Measurements from ENCODE around the gene LSAMP. TPM values are rescaled to one million over a fixed set of nuclear protein-coding genes. Genes with fewer than 3 reads are reported as not detected.

Gene LSAMP
- total RNA-seq, 1 experiment from 2014 or later: 3.1 TPM

GRCh38 chr3:115930168-115930567 is 515.1 kb downstream of the LSAMP start:
- Histone ChIP-seq H3K27me3 (ENCODE audit: control insufficient read depth, insufficient read depth, low read length) (no peaks in the 10 kb centered on the region), H3K4me3 (ENCODE audit: low read depth in 2 of 2, low read length in 2 of 2) (no peak overlapping the region), H3K9me3 (ENCODE audit: control insufficient read depth, insufficient read depth, low read depth, low read length) (no peaks in the 10 kb centered on the region), H3K27ac (ENCODE audit: low read length) (no peak overlapping the region), H3K36me3 (ENCODE audit: control insufficient read depth, insufficient read depth, low read length) (no peaks in the 10 kb centered on the region), H3K4me1 (ENCODE audit: control insufficient read depth, insufficient read depth, low read length) (no peaks in the 10 kb centered on the region)
- in situ Hi-C loops (cut with HindIII; ENCODE audit: low pct_unique_long_range_greater_than_20kb, low sequenced_read_pairs): no loop called here
- DNase-seq (ENCODE audit: low read depth, low spot score) (no peak), ATAC-seq (no peak)
- ChIA-PET POLR2A (no interaction called here), CTCF (no interaction called here)
- no peak for TF ChIP-seq CTCF (IDR thresholded peaks at IDR 0.05)
- intact Hi-C loops (cut with micrococcal nuclease; ENCODE audit: unreplicated experiment): no loop called here
- BruUV-seq (replicated peaks): no TSS peak

DNA sequence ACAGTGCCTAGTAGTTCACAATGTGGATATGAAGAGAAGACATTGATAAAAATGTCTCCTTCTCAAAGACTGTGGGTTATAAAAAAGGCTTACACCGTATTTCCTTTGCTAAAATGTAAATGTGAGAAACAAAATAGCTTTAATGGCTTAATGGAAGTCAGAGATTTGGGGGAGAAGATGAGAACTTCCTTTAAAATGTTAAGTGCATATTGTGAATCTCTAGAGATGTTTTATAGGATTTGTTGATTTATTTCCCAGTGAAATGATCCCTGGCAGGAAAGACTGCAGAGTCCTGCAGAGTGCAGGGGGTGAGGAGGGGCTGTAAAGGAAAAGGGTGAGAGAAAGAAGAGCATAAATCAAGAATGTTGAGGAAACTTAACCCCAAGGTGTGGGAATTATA is 516.9 kb downstream of the LSAMP start:
- Histone ChIP-seq H3K4me1 (ENCODE audit: control insufficient read depth, insufficient read depth, low read length) (no peaks in the 10 kb centered on the region), H3K27me3 (ENCODE audit: control insufficient read depth, insufficient read depth, low read length) (no peaks in the 10 kb centered on the region), H3K4me3 (ENCODE audit: low read depth in 2 of 2, low read length in 2 of 2) (no peak overlapping the region), H3K27ac (ENCODE audit: low read length) (no peak overlapping the region), H3K9me3 (ENCODE audit: control insufficient read depth, insufficient read depth, low read depth, low read length) (no peaks in the 10 kb centered on the region), H3K36me3 (ENCODE audit: control insufficient read depth, insufficient read depth, low read length) (no peaks in the 10 kb centered on the region)
- in situ Hi-C loops (cut with HindIII; ENCODE audit: low pct_unique_long_range_greater_than_20kb, low sequenced_read_pairs) (no loop called here), intact Hi-C loops (cut with micrococcal nuclease; ENCODE audit: unreplicated experiment) (no loop called here)
- CTCF ChIA-PET: no interaction called here
- no peak for DNase-seq (ENCODE audit: low read depth, low spot score)
- no TSS peak for BruUV-seq (replicated peaks)
- ATAC-seq: no peak
- TF ChIP-seq SIN3A (IDR thresholded peaks at IDR 0.05; ENCODE audit: borderline replicate concordance, insufficient read depth, low read depth, low read length) (no peak), TCF7L2 (IDR thresholded peaks at IDR 0.05; ENCODE audit: low read depth, low read length) (no peak), POLR2AphosphoS5 (IDR thresholded peaks at IDR 0.05; ENCODE audit: low read depth, low read length) (no peak), CTCF (IDR thresholded peaks at IDR 0.05) (no peak)
- TF ChIP-seq, protein P1, sequence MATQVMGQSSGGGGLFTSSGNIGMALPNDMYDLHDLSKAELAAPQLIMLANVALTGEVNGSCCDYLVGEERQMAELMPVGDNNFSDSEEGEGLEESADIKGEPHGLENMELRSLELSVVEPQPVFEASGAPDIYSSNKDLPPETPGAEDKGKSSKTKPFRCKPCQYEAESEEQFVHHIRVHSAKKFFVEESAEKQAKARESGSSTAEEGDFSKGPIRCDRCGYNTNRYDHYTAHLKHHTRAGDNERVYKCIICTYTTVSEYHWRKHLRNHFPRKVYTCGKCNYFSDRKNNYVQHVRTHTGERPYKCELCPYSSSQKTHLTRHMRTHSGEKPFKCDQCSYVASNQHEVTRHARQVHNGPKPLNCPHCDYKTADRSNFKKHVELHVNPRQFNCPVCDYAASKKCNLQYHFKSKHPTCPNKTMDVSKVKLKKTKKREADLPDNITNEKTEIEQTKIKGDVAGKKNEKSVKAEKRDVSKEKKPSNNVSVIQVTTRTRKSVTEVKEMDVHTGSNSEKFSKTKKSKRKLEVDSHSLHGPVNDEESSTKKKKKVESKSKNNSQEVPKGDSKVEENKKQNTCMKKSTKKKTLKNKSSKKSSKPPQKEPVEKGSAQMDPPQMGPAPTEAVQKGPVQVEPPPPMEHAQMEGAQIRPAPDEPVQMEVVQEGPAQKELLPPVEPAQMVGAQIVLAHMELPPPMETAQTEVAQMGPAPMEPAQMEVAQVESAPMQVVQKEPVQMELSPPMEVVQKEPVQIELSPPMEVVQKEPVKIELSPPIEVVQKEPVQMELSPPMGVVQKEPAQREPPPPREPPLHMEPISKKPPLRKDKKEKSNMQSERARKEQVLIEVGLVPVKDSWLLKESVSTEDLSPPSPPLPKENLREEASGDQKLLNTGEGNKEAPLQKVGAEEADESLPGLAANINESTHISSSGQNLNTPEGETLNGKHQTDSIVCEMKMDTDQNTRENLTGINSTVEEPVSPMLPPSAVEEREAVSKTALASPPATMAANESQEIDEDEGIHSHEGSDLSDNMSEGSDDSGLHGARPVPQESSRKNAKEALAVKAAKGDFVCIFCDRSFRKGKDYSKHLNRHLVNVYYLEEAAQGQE (IDR thresholded peaks at IDR 0.05; ENCODE audit: insufficient read depth in 1 of 2, low read depth in 2 of 2, low read length in 1 of 2): no peak
- POLR2A ChIA-PET: no interaction called here

DNA sequence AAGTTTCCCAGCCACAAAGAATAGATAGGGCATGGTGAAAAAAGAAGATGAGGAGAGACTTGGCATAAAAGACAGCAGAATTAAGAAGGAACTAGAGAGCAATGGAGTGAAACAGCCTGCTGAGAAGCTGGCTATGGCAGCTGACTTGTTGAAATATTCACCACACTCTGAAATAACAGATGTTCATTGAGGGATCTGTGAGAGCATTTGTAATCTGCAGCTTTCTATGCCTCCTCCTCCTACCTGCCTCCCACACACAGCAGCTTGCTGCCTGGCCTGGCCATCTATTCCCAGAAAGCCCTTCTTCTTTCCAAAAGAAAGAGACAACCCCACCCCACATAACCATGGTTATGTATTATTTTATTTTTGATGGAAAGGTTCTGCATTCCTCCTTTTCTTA is 518.1 kb downstream of the LSAMP start:
- no TSS peak for BruUV-seq (replicated peaks)

More for the DNA sequence above, 518.1 kb downstream of the LSAMP start:
- in situ Hi-C loops (cut with HindIII; ENCODE audit: low pct_unique_long_range_greater_than_20kb, low sequenced_read_pairs): no loop called here
- no peak for ATAC-seq
- no peak for DNase-seq (ENCODE audit: low read depth, low spot score)
- no peak for TF ChIP-seq CTCF (IDR thresholded peaks at IDR 0.05)
- TF ChIP-seq, protein P1 (IDR thresholded peaks at IDR 0.05; ENCODE audit: insufficient read depth in 1 of 2, low read depth in 2 of 2, low read length in 1 of 2): no peak
- no peak for TF ChIP-seq TCF7L2 (IDR thresholded peaks at IDR 0.05; ENCODE audit: low read depth, low read length)
- TF ChIP-seq SIN3A (IDR thresholded peaks at IDR 0.05; ENCODE audit: borderline replicate concordance, insufficient read depth, low read depth, low read length): no peak
- TF ChIP-seq POLR2AphosphoS5 (IDR thresholded peaks at IDR 0.05; ENCODE audit: low read depth, low read length): no peak
- Histone ChIP-seq H3K4me1 (ENCODE audit: control insufficient read depth, insufficient read depth, low read length) (no peaks in the 10 kb centered on the region), H3K4me3 (ENCODE audit: low read depth in 2 of 2, low read length in 2 of 2) (no peak overlapping the region), H3K27ac (ENCODE audit: low read length) (no peak overlapping the region), H3K27me3 (ENCODE audit: control insufficient read depth, insufficient read depth, low read length) (no peaks in the 10 kb centered on the region), H3K9me3 (ENCODE audit: control insufficient read depth, insufficient read depth, low read depth, low read length) (no peaks in the 10 kb centered on the region), H3K36me3 (ENCODE audit: control insufficient read depth, insufficient read depth, low read length) (no peaks in the 10 kb centered on the region)
- intact Hi-C loops (cut with micrococcal nuclease; ENCODE audit: unreplicated experiment): no loop called here
- CTCF ChIA-PET: no interaction called here
- POLR2A ChIA-PET: no interaction called here
